C4-2B (cell line): ENCODE data around the gene TPK1.

Experiments used
- H3K27ac ChIP-seq: fragments of 450-650 bp; 2 replicates; pipeline ENCODE4 v1.5.1; 2017
- CTCF ChIP-seq: fragments of 450-650 bp; conservative IDR thresholded peaks from 2 replicates; pipeline ENCODE4 v1.5.1; 2017; ENCODE audit warnings: mild to moderate bottlenecking
- ZFX ChIP-seq: fragments of 450-650 bp; IDR thresholded peaks from 2 replicates; pipeline ENCODE4 v1.6.1; 2017

The TPK1 gene

GRCh38 chr7:144665689-144666381 lies 170.0 kb downstream of the TPK1 start:
- no peak overlapping the region for H3K27ac ChIP-seq
- no peak for TF ChIP-seq CTCF
- no peak for TF ChIP-seq ZFX

- TF ChIP-seq CTCF (no peak), ZFX (no peak)
These were observed 176.6 kb downstream of the TPK1 start for GRCh38 chr7:144659211-144659610.

GRCh38 chr7:144656965-144657517 lies 178.8 kb downstream of the TPK1 start:
- no peak overlapping the region for H3K27ac ChIP-seq
- TF ChIP-seq ZFX (no peak), CTCF (peak; percentile 14; the same call in 1 of the 2 replicates)

More at GRCh38 chr7:144659211-144659610, 176.6 kb downstream of the TPK1 start:
- H3K27ac ChIP-seq: no peak overlapping the region

- no peak for TF ChIP-seq ZFX
- TF ChIP-seq CTCF: no peak
- H3K27ac ChIP-seq: no peak overlapping the region
These were observed 182.4 kb downstream of the TPK1 start for GRCh38 chr7:144653449-144653848.

GRCh38 chr7:144650439-144650838 lies 185.4 kb downstream of the TPK1 start:
- TF ChIP-seq CTCF: no peak
- TF ChIP-seq ZFX: no peak
- H3K27ac ChIP-seq: no peak overlapping the region

- TF ChIP-seq ZFX: no peak
- TF ChIP-seq CTCF: no peak
- no peak overlapping the region for H3K27ac ChIP-seq
These were observed 186.7 kb downstream of the TPK1 start for GRCh38 chr7:144649120-144649519.

- no peak overlapping the region for H3K27ac ChIP-seq
- no peak for TF ChIP-seq ZFX
- no peak for TF ChIP-seq CTCF
These were observed 194.3 kb downstream of the TPK1 start for GRCh38 chr7:144641389-144642044.
